ENCODE measurements around the gene TNF.
A peak's percentile ranks its signal among the peaks of the same experiment; 100 is the strongest.

TNF gene

DNA sequence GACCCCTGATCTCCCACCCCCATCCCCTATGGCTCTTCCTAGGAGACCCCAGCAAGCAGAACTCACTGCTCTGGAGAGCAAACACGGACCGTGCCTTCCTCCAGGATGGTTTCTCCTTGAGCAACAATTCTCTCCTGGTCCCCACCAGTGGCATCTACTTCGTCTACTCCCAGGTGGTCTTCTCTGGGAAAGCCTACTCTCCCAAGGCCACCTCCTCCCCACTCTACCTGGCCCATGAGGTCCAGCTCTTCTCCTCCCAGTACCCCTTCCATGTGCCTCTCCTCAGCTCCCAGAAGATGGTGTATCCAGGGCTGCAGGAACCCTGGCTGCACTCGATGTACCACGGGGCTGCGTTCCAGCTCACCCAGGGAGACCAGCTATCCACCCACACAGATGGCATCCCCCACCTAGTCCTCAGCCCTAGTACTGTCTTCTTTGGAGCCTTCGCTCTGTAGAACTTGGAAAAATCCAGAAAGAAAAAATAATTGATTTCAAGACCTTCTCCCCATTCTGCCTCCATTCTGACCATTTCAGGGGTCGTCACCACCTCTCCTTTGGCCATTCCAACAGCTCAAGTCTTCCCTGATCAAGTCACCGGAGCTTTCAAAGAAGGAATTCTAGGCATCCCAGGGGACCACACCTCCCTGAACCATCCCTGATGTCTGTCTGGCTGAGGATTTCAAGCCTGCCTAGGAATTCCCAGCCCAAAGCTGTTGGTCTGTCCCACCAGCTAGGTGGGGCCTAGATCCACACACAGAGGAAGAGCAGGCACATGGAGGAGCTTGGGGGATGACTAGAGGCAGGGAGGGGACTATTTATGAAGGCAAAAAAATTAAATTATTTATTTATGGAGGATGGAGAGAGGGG is 1.9 kb upstream of the TNF start:
- no peak for DNase-seq (ENCODE audit: low read depth in 2 of 2)

DNA sequence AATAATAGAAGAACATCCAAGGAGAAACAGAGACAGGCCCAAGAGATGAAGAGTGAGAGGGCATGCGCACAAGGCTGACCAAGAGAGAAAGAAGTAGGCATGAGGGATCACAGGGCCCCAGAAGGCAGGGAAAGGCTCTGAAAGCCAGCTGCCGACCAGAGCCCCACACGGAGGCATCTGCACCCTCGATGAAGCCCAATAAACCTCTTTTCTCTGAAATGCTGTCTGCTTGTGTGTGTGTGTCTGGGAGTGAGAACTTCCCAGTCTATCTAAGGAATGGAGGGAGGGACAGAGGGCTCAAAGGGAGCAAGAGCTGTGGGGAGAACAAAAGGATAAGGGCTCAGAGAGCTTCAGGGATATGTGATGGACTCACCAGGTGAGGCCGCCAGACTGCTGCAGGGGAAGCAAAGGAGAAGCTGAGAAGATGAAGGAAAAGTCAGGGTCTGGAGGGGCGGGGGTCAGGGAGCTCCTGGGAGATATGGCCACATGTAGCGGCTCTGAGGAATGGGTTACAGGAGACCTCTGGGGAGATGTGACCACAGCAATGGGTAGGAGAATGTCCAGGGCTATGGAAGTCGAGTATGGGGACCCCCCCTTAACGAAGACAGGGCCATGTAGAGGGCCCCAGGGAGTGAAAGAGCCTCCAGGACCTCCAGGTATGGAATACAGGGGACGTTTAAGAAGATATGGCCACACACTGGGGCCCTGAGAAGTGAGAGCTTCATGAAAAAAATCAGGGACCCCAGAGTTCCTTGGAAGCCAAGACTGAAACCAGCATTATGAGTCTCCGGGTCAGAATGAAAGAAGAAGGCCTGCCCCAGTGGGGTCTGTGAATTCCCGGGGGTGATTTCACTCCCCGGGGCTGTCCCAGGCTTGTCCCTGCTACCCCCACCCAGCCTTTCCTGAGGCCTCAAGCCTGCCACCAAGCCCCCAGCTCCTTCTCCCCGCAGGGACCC is 981 bp upstream of the TNF start:
- DNase-seq (ENCODE audit: low read depth in 2 of 2): no peak

DNA sequence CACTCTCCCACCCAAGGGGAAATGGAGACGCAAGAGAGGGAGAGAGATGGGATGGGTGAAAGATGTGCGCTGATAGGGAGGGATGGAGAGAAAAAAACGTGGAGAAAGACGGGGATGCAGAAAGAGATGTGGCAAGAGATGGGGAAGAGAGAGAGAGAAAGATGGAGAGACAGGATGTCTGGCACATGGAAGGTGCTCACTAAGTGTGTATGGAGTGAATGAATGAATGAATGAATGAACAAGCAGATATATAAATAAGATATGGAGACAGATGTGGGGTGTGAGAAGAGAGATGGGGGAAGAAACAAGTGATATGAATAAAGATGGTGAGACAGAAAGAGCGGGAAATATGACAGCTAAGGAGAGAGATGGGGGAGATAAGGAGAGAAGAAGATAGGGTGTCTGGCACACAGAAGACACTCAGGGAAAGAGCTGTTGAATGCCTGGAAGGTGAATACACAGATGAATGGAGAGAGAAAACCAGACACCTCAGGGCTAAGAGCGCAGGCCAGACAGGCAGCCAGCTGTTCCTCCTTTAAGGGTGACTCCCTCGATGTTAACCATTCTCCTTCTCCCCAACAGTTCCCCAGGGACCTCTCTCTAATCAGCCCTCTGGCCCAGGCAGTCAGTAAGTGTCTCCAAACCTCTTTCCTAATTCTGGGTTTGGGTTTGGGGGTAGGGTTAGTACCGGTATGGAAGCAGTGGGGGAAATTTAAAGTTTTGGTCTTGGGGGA is 754 bp downstream of the TNF start:
- no peak for DNase-seq (ENCODE audit: low read depth in 2 of 2)

DNA sequence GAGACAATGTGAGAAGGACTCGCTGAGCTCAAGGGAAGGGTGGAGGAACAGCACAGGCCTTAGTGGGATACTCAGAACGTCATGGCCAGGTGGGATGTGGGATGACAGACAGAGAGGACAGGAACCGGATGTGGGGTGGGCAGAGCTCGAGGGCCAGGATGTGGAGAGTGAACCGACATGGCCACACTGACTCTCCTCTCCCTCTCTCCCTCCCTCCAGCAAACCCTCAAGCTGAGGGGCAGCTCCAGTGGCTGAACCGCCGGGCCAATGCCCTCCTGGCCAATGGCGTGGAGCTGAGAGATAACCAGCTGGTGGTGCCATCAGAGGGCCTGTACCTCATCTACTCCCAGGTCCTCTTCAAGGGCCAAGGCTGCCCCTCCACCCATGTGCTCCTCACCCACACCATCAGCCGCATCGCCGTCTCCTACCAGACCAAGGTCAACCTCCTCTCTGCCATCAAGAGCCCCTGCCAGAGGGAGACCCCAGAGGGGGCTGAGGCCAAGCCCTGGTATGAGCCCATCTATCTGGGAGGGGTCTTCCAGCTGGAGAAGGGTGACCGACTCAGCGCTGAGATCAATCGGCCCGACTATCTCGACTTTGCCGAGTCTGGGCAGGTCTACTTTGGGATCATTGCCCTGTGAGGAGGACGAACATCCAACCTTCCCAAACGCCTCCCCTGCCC is 1.7 kb downstream of the TNF start:
- no peak for DNase-seq (ENCODE audit: low read depth in 2 of 2)

DNA sequence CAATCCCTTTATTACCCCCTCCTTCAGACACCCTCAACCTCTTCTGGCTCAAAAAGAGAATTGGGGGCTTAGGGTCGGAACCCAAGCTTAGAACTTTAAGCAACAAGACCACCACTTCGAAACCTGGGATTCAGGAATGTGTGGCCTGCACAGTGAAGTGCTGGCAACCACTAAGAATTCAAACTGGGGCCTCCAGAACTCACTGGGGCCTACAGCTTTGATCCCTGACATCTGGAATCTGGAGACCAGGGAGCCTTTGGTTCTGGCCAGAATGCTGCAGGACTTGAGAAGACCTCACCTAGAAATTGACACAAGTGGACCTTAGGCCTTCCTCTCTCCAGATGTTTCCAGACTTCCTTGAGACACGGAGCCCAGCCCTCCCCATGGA is 2.2 kb downstream of the TNF start:
- DNase-seq (ENCODE audit: low read depth in 2 of 2): no peak

DNA sequence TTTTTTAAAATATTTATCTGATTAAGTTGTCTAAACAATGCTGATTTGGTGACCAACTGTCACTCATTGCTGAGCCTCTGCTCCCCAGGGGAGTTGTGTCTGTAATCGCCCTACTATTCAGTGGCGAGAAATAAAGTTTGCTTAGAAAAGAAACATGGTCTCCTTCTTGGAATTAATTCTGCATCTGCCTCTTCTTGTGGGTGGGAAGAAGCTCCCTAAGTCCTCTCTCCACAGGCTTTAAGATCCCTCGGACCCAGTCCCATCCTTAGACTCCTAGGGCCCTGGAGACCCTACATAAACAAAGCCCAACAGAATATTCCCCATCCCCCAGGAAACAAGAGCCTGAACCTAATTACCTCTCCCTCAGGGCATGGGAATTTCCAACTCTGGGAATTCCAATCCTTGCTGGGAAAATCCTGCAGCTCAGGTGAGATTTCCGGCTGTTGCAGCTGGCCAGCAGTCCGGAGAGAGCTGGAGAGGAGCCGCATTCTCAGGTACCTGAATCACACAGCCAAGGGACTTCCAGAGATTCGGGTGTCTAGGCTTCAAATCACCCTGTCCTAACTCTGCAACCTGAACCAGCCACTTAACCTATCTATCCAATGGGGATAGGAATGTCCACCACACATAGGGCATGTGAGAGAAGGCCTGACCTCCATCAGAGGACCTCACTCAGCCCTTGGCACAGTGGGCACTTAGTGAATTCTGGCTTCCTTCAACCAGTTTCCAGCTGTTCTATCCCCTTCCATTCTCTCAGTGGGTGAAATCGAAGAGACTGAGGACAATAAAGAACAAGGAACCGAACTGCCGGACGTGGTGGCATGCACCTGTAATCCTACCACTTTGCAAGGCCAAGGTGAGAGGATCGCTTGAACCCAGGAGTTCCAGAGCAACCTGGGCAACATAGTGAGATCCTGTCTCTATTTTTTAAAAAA is 3.1 kb downstream of the TNF start:
- no peak for DNase-seq (ENCODE audit: low read depth in 2 of 2)

DNA sequence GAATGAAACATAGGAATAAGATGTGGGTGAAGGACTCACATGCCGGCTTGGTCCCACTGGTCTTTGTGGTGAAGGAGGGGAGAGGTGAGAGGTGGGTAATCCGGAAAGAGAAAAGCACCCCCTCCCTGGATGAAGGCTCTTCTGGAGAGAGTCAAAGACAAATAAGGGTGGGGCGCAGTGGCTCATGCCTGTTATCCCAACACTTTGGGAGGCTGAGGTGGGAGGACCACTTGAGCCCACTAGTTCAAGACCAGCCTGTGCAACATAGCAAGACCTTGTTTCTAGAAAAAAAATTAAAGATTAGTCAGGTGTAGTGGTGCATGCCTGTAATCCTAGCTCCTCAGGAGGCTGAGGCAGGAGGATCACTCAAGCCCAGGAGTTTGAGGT is 3.7 kb downstream of the TNF start:
- DNase-seq (ENCODE audit: low read depth in 2 of 2): no peak

DNA sequence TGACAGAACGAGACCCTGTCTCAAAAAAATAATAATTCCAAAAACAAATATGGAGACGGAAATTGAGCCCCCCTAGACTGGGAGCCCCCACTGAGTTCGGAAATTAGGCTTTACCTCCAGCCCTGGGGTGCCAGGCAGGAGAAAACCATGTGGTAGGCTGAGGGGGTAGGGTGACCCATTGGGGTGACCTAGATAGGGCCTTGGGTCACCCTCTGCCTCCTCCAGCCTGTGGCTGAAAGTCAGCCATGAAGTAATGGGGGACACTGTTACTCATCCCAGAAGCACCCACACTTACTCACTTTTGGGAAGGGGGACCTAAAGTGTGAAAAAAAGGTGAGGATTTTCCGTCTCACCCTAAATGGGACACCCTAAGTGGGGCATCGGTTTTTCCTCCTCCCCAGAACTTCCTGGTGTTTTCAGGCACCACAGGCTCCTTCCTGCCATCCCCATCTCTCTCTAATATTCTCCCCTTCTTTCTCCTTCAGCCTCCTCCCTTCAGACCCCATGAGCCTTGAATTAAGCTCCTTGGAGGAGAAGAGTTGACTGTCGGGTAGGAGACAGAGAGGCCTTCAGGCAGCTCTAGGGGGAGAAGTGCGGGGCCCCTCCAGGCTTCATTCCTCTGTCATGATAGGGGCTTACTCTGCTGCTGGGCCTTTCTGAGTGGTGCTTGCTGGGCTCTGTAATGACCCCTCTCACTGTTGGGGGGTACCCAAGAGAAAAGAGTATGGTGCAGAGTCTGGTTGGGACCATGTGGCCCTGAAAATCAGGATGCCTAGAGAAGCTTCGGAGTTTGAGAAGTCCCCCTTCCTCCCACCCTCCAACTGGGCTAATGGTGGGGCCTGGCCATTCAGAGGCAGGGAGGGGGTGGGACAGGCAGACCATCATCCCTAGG is 4.4 kb downstream of the TNF start:
- DNase-seq (ENCODE audit: low read depth in 2 of 2): no peak

DNA sequence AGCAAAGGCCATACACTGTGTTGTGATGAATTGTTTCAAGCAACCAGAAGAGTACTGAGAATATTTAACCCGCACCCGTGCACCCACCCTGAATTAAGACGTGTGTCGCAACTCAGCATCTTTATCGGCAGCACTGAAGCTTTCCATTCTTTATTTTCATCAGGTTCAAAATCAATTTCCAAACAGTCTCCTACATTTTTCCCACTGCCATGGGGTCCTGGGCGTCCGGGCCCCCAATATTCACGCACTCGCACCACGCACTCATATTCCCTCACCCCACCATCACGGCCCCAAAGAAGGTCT is 5.0 kb downstream of the TNF start:
- DNase-seq (ENCODE audit: low read depth in 2 of 2): no peak

DNA sequence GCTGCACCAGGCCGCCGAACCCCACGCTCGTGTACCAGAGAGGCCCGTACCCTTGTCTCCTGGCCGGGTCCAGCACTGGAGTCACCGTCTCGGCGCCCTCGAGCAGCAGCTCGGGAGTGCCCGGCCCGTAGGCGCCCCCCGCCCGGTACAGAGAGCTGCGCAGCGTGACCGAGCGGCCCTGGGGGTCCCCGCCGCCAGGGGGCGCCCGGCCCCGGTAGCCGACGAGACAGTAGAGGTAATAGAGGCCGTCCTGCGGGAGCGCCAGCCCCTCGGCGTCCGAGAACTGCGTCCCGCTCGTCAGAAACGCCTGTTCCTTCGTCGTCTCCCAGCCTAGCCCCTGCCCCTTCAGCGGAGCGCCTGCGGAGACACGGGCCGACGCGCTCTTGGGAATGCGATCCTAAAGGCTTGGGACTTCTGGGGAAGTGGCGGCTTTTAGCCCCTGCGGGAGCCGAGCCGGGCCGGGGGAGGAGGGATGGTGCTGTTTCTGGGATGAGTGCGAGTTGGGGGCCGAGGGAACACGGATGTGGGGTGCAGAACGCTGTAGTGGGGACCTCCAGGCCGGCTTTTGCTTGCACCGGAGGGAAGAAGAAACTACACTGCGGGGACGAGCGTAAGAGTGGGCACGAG is 5.6 kb downstream of the TNF start:
- DNase-seq (ENCODE audit: low read depth in 2 of 2): peak; percentile 83 to 85

DNA sequence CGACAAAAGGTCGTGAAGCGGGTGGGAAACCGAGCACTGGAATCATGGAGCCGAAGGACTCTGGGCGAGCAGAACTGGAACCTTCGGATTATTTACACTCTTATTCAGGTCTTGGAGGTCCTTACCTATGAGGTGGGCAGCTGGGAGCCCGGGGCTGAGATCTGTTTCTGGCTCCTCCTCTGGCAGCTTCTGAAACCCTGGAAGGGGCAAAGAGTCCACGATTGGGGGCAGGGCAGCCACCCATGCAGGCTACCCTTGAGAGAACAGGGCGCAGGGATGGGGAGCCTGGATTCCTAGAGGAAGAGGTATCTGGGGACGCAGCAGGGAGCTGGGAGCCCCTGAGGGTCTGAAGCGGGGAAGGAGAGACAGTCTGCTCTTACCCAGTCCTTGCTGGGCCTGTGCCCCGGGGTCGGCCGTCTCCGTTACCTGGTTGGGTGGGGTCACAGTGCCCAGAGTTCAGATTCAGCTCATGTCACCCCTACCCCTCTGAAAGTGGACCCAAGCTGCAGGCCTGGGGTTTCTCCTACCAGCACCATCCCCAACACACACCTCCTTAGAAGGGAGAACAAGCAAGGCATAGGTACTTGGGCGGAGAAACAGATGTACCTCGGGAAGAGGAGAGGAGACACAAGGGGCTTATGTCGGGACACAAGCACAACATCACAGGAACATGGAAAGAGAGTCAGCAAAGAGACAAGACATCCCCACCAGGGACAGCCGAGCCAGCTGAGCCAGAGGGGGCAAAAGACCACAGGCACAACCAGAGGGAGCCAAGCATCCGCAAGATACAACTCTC is 6.3 kb downstream of the TNF start:
- DNase-seq (ENCODE audit: low read depth in 2 of 2): no peak

DNA sequence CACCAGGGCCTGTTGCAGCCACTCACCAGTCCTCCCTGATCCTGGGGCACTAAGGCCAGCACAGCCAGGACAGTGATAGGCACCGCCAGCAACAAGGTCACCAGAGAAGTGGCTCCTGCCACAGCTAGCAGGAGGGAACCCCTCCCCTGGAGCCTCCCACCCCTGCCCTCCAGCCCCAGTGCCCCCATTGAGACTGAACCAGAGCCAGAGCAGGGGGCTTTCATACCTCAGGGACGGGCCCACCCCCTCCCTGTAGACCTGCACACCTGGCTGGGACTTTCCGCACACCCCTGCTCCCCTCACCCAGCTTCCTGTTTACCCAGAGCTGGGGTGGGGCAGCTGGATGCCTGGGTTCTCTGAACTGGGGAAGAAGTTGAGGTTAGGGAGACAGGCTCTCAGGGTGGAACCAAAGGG is 6.9 kb downstream of the TNF start, which contains the start of gene LTB:
LTB (minus strand) TSS at position 195 of the 414 bp plus-strand sequence; CDS start at position 188, 7 bp downstream.
- peak in 1 of 2 donors; percentile 62 for DNase-seq (ENCODE audit: low read depth in 2 of 2)

DNA sequence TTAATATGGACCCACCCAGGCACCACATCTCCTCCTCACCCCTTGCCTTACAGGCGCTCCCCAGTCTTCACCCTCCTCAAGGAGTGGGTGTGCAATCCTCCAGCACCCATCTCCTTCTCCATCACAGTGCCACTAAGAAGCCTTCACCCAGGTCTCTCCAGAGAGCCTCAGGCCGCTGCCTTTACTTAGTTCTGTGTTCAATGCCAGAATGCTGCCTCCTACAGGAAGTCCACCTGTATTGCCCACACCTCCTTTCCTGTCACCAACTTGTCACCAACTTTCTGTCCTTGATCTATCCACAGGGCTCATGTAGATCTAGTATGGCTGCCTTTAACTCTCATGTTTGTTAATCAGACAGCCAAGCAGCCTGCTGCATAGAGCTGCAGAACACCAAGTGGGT is 10.1 kb downstream of the TNF start:
- DNase-seq (ENCODE audit: low read depth in 2 of 2): no peak

DNA sequence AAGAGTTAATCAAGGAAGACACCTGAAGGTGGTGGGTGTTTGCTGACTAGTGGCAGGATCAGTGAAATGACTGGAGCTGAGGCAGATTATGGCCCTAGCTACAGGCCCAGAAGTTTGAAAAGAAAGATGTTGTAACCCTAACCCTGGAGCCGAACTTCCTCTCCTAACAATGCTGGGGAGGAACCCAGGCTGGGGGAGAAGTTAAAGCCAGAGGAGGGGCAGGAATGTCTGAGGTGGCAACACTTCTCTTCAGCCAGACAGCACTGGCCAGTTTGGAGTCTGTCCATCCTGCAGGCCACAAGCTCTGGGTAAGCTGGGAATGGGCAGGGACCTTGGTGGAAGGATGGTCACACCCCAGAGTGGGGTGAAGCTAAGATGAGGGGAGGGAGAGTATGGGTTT is 10.6 kb downstream of the TNF start, which contains the start of gene LST1:
LST1 (plus strand) TSS at position 270 of the 400 bp plus-strand sequence. CDS start 1,023 bp downstream, outside the sequence.
- no peak for DNase-seq (ENCODE audit: low read depth in 2 of 2)

DNA sequence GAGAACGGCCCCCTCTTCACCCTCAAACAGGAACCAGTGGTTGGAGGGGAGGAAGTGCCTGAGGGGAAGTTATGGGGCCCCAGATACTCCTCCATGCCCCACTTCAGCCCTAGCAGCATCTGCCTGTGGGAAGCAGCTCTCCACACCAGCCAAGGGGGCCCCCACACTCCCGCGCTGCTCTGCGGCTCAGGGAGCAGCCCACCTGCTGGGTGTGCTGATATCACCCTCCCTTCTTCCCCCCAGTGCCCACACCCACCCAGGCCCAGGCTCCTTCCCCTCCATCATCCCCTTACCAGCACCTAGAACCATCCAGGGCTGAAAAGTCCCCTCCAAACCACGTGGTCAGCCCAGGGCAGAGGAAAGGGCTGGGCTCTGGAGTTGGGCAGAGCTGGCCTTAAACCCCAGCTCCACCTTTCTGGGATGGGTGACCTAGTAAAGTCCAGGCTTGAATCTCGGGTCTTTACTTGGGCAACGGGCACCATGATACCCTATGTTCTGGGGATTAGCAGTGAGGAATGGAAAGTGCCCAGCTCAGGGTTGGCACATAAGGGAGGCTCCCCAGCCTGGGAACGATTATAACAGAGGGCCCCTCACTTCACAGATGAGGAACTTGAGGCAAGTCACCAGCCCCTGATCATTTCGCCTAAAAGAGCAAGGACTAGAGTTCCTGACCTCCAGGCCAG is 11.4 kb downstream of the TNF start:
- DNase-seq (ENCODE audit: low read depth in 2 of 2): no peak

DNA sequence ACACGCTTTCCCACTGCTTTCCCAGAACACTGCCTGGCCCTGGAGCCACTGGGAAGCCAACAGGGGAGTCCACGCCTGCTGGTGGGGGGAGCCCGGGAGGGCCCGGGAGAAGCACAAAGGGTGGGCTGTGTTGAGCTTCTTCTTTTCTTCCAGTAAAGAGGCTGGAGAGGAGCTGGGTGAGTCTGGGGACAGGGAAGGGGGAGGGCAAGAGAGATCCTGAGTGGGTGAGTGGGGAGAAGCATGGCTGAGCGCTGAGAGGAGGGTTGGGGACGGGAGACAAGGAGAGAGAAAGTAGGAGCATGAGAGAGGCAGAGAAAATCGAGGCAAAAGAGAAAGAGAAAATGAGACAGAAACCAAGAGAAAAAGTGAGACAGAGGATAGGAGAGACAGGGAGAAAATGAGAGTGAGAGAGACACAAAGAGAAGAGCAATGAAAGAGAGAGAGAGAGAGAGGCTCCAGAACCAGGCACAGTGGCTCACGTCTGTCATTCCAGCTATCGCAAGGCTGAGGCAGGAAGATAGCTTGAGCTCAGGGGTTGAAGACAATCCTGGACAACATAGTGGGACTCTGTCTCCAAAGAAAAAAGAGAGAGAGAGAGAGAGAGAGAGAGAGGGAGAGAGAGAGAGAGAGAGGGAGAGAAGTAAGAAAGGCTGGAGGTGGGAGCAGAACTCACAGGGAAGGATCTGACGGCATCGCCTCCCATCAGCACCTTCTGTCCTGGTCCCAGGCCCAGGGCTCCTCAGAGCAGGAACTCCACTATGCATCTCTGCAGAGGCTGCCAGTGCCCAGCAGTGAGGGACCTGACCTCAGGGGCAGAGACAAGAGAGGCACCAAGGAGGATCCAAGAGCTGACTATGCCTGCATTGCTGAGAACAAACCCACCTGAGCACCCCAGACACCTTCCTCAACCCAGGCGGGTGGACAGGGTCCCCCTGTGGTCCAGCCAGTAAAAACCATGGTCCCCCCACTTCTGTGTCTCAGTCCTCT is 12.7 kb downstream of the TNF start:
- no peak for DNase-seq (ENCODE audit: low read depth in 2 of 2)

Measured in stimulated activated CD8-positive, alpha-beta memory T cell treated with anti-CD3 and anti-CD28 coated beads, Interleukin-2, amount 100 ng/mL, for 1 hour (primary cell).